Esophagus muscularis mucosa (tissue), 4 donors: ENCODE measurements around the gene KCNG4.

Experiments used
- CTCF ChIP-seq, 3 experiments: fragments of 200-600 bp in 2 of 3; fragments of 450-650 bp in 1 of 3; sonication (generic) in 2 of 3; IDR thresholded peaks; one replicate each; pipeline ENCODE4 v1.5.1; 2017 to 2019; ENCODE audit warnings: antibody characterized with exemption in 3 of 3, mild to moderate bottlenecking in 2 of 3, moderate library complexity in 1 of 3
- EP300 ChIP-seq: sonication (generic); formaldehyde crosslinking; IDR thresholded peaks from one replicate; pipeline ENCODE4 v1.6.1; 2017; ENCODE audit warnings: antibody characterized with exemption
- POLR2A ChIP-seq: fragments of 450-650 bp; IDR thresholded peaks from one replicate; pipeline ENCODE4 v1.6.1; 2017; ENCODE audit warnings: antibody characterized with exemption, moderate library complexity, mild to moderate bottlenecking, low read depth
- POLR2AphosphoS5 ChIP-seq, 2 donors: sonication (generic); formaldehyde crosslinking; IDR thresholded peaks; one replicate each; pipeline ENCODE4 v1.6.1; 2017; ENCODE audit warnings: antibody characterized with exemption in 2 of 2

- no peak for TF ChIP-seq CTCF (IDR thresholded peaks at IDR 0.05)
- TF ChIP-seq POLR2A: no peak
- TF ChIP-seq POLR2AphosphoS5 (IDR thresholded peaks at IDR 0.05): no peak
- TF ChIP-seq EP300: no peak
Observed at GRCh38 chr16:84279881-84280280, 40.1 kb upstream of the KCNG4 start.
